Right hindlimb (tissue), 1 donor: ENCODE results near the gene MDFI.
A peak's percentile ranks its signal among the peaks of the same experiment; 100 is the strongest.
"Not testable (repeated sequence)": the region's sequence is repeated elsewhere in the genome, so short reads cannot be mapped to it uniquely, and the experiment has no call there.

Source experiments
- DNase-seq: peaks from one replicate; pipeline ENCODE4 v3.0.0-alpha.2; 2018

The MDFI gene

DNA sequence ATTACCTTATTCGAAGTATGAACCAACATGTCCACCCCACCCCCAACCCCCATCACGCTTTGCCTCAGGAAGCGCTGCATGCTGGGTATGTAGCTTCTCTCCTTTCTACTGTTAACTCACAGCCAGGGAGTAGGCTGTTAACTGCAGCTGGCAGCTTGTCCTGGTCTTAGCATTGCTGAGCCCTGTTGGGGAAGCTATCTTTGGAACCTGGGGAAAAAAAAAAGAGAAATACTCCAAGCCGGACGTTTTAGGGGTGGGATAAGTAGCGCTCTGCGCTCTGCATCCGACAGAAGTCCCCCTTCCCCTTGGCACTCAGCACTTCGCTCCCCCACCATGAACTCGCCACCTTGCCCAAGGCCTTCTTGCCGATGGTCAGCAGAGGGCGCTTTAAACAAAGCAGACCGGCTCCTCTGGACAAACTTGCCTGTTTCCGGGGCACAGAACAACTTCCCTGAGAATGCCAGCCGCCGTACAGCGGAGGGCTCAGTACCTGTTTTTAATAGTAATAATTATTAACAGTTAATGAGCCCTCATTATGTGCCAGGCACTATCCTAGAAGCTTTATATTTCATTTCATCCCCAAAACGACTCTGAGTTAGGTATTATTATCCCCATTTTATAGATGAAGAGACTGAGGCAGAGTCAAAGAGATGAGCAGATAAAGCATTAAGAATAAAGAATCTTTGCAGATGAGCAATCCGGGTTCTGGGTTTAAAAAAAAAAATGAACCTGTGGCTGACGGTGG is 35.2 kb upstream of the MDFI start:
- DNase-seq, result peak; percentile 91

DNA sequence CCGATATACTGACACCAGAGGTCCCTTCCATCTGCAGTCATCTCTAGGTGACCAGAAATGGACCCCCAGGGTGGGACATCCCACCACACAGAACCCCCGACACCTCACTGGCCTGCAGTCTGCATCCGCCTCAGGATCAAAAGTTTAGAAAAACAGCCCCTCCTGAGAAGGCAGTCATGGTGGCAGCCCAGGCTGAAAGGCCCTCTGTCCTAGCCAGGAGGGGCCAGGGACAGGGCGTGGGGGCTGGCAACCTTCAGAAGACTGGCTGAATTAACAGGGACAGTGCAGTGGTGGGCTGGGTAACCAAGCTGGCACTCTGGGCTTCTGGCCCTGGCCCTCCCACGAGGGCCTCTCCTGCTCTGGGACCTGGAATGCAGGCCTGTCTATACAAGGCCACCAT is 34.3 kb upstream of the MDFI start:
- no peak for DNase-seq

DNA sequence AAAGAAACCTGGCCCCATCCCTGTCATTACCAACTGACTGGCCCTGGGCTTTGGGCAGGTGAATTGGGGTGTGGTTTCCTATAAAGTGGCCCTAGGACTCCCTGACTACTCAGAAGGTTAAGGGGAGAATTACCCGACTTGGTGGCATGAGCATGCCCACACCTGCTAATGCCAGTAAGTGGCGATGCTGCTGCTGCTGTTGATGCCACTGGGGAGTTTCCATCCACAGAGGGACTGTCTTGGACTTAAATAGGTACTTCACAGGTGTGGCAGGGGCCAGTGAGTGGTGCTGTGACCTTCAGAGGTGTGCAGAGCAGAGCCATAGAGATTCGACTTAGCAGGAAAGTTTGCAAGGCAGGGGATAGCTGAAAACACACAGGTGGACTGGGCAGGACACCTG is 32.6 kb upstream of the MDFI start:
- no peak for DNase-seq

DNA sequence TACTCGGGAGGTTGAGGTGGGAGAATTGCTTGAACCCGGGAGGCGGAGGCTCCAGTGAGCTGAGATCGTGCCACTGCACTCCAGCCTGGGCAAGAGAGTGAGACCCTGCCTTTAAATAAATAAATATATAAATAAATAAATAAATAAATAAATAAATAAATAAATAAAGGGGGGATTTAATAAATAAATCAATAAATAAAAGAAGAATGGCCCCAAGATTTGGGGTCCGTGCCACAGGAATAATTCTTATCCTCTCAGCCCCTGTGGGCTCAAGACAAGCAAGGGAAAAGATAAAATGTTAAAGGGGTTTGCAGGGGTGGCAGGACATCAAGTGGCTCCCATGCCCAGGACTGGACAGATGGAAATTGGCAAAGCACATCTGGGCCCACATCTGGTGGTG is 31.2 kb upstream of the MDFI start:
- DNase-seq, result no peak

DNA sequence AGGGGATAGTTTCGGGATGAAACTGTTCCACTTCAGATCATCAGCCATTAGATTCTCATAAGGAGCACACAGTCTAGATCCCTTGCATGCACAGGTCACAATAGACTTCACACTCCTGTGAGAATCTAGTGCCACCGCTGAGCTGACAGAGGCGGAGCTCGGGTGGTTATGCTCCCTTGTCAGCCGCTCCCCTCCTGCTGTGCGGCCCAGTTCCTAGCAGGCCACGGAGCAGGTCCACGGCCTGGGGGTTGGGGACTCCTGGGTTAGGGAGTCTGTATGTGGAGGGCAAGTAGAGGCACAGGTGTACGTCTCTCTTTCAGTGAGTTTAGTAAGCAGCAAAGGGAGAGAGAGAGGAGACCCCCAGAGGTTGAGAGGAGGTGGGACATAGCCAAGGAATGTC is 30.5 kb upstream of the MDFI start:
- DNase-seq, result no peak

DNA sequence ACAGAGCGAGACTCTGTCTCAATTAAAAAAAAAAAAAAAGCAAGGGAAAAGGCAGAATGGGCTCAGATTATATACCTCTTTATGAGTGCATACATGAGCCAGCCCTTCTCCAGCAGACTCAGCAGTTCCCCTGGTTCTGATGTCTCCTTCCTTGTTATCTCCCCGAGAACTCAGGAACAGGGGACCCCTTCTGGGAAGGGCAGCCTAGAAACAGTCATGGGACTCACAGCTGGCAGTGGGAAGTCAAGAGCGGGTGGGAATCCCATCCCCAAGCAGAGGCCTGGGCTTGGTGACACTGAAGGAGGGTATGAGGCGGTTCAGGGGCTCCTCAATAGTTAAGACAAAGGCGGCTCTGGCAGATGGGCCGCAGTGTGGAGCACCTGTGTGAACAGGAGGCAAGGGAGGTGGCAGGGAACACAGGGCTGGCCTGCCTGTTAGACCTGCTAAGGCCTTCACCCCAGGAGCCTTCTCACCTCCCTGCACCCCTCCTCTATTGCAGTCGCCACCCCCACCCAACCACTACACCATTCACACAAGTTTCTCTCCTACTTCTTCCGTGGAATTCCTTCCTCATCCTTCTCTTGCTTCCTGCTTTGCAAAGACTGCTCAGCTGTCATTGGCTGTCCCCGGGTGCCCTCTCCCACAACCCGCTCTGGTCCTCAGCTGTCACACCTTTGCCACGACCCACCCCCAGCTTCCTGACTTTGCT is 29.7 kb upstream of the MDFI start:
- DNase-seq, result no peak

DNA sequence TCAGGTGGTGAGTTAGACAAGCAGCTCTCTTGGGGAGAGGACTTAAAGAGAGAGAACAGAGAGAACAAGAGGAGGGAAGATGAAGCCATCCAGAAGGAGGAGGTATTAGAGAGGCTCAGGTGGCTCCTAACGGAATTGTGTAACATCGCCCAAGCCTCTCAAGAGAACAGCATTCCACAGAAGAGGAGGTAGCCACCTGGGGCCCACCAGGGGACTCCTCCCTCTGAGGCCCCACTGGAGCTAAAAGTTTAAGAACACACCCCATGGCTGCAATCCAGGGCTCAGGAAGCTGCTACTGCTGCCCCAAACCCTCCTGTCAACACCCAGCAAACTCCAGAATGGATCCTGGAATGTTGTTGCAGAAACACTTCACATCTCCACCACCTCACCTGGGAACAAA is 23.6 kb upstream of the MDFI start:
- no peak for DNase-seq

DNA sequence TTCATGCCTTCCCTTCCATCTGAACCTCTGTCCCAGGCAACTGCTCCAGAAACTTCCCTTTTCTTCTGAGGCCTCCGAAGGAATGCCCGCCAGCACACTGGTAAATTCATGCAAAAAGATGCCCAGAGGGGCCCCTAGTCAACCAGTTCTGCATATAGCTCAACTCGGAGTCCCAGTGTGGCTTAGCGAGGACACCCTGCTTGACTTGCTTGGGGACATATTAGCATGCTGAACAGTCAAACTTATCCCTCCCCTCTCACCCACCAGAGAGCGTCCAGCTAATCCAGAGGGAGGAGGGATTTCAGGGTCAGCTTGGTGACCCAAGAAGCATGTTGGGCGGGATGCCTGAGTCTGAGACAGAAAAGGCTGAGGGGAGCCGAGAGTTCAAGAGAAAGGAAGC is 23.0 kb upstream of the MDFI start:
- no peak for DNase-seq

DNA sequence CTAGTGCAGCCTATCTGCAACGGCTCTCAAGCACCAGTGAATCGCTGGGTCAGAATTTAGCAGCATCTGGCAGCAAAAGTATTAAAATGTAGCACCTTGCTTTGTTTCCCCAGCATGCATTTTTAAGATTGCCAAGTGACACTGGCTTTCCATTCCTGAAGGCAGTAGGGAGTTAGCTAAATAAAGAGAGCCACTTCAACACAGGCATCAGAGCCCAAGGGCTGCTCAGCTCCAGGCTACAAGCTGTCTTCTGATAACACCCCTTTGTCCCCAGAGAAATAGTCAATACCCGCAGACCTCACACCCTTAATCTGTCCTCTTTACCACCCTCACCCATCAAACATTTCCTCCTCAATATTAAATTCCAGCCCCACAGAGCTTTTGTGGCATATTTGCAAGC is 19.7 kb upstream of the MDFI start:
- DNase-seq, result no peak

DNA sequence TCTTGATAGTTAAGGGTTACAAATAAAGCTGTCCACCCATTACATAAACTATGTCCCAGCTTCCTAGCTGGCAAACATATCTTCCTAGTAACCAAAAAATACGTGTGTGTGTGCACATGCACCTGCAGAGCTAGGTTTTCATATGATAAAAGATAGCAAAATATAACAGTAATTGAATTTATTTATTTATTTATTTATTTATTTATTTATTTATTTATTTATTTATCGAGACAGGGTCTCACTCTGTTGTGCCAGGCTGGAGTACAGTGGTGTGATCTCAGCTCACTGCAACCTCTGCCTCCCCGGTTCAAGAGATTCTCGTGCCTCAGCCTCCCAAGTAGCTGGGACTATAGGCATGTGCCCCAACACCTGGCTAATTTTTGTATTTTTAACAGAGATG is 19.1 kb upstream of the MDFI start:
- not testable (repeated sequence) for DNase-seq

DNA sequence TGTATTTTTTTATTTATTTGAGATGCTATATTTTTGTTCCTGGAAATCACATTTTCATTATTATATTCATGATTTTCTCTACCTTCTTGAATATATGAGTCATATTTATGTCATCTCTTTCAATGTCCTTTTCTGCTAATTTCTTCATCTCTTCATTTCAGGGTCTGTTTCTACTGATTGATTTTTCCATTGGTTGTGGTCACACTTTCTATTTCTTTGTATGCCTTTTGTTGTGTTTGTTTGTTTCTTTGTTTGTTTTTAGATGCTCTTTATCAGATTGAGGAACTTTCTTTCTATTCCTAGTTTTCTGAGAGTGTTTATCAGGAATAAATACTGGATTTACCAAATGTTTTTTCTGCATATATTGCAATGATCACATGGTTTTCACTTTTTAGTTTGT is 16.9 kb upstream of the MDFI start:
- DNase-seq, result no peak

DNA sequence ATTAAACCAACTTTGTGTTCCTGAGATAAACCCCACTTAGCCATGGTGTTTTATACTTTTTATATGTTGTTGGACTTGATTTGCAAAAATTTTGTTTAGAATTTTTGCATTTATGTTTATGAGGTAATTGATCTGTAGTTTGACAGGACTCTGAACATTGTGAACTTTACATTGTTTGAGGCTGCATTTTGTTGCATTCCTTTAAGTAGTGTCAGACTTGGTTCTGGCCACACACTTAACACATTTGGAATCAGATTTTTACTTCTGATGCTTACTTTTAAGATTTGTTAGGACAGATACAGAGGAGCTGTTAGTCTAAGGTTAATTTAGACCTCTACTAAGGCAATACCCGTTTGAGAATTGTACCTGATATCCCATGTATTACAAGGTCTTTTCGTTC is 16.5 kb upstream of the MDFI start:
- DNase-seq, result no peak

DNA sequence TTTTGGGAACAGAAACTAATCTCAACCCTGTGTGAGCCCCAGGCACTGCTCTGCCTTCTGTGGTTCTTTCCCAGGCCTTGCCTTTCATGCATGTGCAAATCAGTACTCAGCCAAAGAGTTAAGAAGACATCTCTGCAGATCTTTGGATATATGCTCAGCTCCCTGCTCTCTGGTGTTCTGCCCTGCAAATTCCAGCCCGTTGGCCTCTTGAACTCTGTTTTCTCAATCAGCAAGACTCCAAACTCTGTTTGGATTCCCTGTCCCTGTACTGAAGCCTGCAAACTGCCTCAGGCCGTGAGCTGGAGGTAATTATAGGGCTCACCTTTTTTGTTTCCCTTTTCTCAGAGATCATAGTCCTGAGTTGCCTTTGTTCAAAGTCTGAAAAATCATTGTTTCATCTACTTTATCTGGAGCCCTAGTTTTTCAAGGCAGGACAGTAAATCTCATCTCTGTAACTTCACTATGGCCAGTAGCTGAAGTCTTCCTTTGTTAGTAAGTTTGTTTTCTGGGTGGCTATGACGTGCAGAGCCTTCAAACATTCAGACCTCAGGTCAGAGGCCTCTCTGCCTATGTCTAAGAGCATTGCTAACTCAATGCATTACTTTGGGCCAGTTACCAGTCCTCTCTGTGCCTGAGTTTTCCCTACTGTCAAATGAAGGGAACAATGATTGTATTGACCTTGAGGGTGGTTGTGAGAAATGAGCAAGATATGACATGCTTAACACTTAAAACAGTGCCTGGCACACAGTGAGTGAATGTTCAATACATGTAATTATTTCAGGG is 15.9 kb upstream of the MDFI start:
- no peak for DNase-seq

DNA sequence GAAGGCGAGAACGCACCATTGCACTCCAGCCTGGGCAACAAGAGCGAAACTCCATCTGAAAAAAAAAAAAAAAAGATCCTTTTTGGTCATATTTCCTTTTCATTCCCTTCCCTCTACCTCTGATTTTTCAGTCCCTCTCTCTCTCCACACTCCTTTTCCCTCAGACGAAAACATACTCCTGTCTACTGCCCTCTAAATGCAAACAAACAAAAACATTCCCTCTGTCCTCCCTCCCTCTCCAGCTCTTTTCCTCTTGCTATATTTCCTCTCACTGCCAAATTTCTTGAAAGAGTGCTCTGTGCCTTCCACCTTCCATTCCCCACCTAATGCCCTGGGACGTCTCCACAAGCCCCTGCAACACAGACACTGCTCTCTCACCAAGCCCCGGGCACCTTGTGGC is 14.9 kb upstream of the MDFI start:
- no peak for DNase-seq

DNA sequence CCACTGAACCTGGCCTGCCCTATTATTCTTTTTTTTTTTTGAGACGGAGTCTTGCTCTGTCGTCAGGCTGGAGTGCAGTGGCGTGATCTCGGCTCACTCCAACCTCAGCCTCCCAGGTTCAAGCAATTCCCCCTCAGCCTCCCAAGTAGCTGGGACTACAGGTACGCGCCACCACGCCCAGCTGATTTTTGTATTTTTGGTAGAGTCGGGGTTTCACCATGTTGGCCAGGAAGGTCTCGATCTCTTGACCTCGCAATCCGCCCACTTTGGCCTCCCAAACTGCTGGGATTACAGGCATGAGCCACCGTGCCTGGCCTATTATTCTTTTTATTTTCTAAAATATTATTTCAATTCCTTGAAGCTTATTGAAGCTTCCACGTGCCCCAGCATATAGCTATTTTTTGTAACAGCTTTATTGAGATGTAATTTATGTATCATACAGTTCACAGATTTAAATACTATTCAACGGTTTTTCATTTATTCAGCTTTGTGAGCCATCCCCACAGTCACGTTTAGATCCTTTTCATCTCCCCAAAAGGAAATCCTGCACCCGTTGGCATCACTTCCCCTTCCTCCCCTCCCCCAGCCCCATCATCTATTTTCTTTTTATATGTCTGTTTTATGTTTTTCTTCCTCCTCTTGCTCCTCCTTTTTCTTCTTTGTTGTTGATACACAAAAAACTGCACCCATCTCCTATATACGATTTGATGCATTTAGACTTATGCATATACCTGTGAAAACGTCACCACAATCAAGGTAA is 13.5 kb upstream of the MDFI start:
- no peak for DNase-seq

DNA sequence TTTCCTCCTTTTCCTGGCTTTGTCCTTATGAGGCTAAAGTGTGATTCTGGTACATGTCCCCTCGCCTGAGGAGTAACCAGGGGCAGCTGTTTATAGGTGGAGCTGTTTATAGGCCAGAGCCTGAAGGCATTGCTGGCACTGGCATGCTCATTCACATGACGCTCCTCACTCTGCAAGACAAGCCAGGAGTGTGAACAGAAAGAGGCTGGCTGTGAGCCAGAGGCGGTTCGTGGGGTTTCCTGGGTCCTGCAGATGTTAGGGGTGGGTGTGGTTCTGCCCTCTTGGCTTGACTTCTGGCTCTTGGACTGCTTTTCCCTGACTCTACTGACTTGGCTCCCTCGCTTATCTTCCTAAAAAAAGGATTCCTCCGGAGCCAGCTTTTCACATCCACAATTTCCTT is 12.8 kb upstream of the MDFI start:
- DNase-seq, result peak; percentile 59

DNA sequence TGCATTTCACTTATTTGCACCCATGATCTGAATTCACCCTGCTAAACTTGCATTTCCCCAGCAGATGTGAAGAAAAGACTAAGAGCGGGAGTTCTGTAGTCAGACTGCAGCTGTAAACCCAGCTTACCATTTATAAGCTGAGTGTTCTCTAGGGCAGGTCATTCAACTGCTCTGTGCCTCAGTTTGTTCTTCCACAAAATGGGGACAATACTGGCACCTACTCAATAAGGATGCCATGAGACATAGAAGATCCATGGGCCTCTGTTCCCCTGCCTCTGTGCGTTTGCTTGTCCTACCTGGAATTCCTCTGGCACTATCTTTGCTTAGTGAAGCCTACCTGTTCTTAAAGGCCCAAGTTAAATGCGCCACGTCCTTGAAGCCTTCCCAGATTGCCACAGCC is 12.2 kb upstream of the MDFI start:
- DNase-seq, result peak; percentile 5

DNA sequence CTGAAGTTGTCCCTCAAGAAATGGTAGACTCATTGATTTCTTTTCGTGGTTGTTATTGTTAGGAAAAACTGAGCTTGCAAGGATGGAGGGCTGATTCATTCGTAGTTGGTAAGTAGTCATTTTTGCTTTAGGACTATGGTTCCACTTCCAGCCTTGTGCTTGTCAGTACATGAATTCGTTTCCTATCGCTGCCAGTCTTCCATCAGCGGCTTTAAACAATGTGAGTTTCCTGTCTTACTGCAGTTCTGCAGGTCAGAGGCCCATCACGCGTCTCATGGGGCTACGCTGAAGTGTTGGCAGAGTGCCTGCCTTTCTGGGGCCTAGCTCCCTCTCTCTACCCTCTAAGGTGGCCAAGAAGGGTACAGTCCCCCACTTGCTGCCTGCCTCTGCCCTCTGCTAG is 11.4 kb upstream of the MDFI start:
- peak; percentile 26 for DNase-seq

DNA sequence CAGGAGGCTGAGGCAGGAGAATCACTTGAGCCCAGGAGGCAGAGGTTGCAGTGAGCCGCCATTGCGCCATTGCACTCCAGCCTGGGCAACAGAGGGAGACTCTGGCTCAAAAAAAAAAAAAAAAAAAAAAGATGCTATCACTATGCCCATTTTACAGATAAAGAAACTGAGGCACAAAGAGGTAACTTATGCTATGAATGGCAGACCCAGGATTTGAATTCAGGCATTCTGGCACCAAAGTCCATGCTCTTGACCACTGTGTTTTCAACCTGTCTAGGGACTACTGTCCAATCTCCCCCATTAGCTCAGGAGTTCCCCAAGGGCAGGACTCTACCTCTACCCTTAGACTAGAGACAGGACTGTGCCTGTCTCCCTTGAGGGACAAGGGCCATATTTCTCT is 9.1 kb upstream of the MDFI start:
- DNase-seq, result no peak

DNA sequence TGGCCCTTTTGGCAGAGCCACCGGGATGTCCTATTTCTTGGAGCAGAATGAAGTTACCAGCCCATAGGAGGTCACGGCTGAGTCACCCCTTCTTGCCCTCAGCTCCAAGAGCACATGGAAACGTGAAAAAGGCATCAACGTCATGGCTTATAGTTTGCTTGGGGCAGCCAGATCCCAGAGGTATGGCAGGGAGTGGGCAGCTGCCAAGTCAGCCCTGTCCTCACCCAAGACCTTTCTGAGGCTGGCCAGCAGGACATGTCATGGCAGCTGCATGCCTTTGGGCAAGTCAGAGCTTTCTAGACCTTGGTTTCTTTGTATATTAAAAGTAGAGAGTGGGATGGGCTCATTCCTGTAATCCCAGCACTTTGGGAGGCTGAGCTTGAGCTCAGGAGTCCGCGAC is 8.2 kb upstream of the MDFI start:
- DNase-seq, result peak; percentile 15

DNA sequence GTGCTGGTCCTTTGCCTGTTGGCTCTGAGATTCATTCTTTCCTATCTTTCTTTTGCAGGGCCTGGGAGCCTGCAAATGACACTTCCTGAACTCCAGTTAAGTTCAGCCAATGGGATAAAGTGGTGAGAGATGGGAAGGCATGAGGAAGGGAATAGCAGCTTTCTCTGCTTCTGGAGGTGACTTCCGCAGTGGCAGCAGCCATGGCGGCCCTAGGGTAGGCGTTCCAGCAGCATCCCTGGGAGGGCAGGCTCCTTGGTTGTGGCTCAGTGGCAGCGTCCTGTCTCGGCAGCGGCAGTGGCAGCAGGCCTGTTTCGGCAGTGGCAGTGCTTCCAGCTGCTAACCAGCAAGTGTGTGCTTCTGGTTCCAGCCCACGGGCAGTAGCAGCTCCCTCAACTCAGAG is 7.3 kb upstream of the MDFI start:
- no peak for DNase-seq

DNA sequence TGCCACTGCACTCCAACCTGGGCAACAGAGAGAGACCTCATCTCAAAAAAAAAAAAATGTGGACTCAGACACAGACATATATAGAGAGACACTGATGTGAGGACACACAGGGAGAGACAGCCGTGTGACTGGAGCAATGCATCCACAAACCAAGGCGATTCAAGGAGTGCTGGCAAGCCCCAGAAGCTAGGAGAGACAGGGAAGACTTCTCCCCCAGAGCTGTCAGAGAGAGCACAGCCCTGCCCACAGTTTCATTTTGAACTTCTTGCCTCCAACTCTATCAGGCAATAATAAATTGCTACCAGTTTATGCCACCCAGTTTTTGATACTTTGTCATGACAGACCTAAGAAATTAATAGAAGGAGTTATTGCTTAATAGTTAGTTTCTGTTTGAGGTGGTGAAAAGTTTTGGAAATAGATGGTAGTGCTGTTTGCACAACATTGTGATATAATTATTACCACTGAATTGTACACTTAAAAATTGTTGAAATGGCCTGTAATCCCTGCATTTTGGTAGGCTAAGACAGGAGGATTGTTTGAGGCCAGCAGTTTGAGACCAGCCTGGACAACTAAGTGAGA is 5.1 kb upstream of the MDFI start:
- DNase-seq, result no peak

DNA sequence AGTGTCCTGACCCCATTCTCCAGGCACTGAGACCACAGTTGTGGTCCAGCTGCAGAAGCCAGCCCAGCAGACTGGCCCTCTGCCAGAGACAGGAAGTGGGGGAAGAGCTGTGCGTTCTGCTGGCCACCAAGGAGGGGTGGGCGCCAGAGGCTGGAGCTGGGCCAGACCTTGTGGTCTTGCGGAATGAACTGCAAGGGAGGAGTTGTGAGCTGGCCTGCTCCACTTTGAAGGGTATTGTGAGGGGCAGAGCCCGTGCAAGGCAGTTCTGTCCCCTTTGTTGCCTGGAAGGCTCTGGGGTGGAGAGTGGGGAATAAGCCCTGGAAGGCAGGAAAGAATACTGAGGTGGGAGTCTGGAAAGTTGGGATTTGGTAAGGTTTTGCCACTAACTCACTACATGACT is 3.6 kb upstream of the MDFI start:
- peak; percentile 86 for DNase-seq
